GM23338 (cell line): ENCODE measurements around the gene DNAJB2. TPM values are rescaled to one million over a fixed set of nuclear protein-coding genes. Genes with fewer than 3 reads are reported as not detected.
"Not testable (repeated sequence)": the region's sequence is repeated elsewhere in the genome, so short reads cannot be mapped to it uniquely, and the experiment has no call there.

Experiments used
- ATAC-seq: fragments of 200-7000 bp; cut with Tn5 transposase; 3 replicates; pipeline ENCODE4 v1.9.1; 2020
- DNase-seq: peaks from one replicate; pipeline ENCODE4 v3.0.0-alpha.2; 2015; ENCODE audit warnings: low spot score
- H2AFZ ChIP-seq: fragments of 200-600 bp; sonication (generic); 2 replicates; pipeline ENCODE4 v1.8.0; 2016; ENCODE audit warnings: antibody characterized with exemption, mild to moderate bottlenecking, moderate library complexity
- H3F3A ChIP-seq: fragments of 200-600 bp; sonication (generic); replicated peaks from 2 replicates; pipeline ENCODE4 v1.8.0; 2017; ENCODE audit warnings: antibody characterized with exemption, mixed run types, low read depth
- H3K27ac ChIP-seq: fragments of 200-600 bp; sonication (generic); 2 replicates; pipeline ENCODE4 v1.6.1; 2016; ENCODE audit warnings: low read depth
- H3K27me3 ChIP-seq: fragments of 200-600 bp; sonication (generic); 2 replicates; pipeline ENCODE4 v1.8.0; 2016; ENCODE audit warnings: mild to moderate bottlenecking, mixed run types, moderate library complexity; ENCODE audit not compliant: insufficient read depth
- H3K36me3 ChIP-seq: fragments of 200-600 bp; sonication (generic); 2 replicates; pipeline ENCODE4 v1.8.0; 2016; ENCODE audit warnings: mild to moderate bottlenecking; ENCODE audit not compliant: insufficient read depth
- H3K4me1 ChIP-seq: fragments of 200-600 bp; sonication (generic); 2 replicates; pipeline ENCODE4 v1.8.0; 2016; ENCODE audit warnings: mild to moderate bottlenecking, moderate library complexity; ENCODE audit not compliant: insufficient read depth
- H3K4me2 ChIP-seq: fragments of 200-600 bp; sonication (generic); 2 replicates; pipeline ENCODE4 v1.7.1; 2017; ENCODE audit warnings: mixed run types
- H3K4me3 ChIP-seq: fragments of 200-600 bp; sonication (generic); 2 replicates; pipeline ENCODE4 v1.6.1; 2016; ENCODE audit warnings: mixed run types
- H3K79me2 ChIP-seq: fragments of 200-600 bp; sonication (generic); replicated peaks from 2 replicates; pipeline ENCODE4 v1.8.0; 2017; ENCODE audit warnings: mild to moderate bottlenecking; ENCODE audit not compliant: insufficient read depth
- H3K9me2 ChIP-seq: fragments of 200-600 bp; sonication (generic); 2 replicates; pipeline ENCODE4 v1.8.0; 2017; ENCODE audit not compliant: insufficient read depth
- H4K20me1 ChIP-seq: fragments of 200-600 bp; sonication (generic); replicated peaks from 2 replicates; pipeline ENCODE4 v1.8.0; 2017; ENCODE audit warnings: mild to moderate bottlenecking; ENCODE audit not compliant: insufficient read depth
- H3K27ac Mint-ChIP-seq: 2 replicates; pipeline ENCODE4 v1.8.0; 2020; ENCODE audit warnings: inconsistent platforms, mild to moderate bottlenecking, moderate library complexity, mixed read lengths
- H3K27me3 Mint-ChIP-seq: 3 replicates; pipeline ENCODE4 v1.8.0; 2022; ENCODE audit warnings: low read depth, mild to moderate bottlenecking, moderate library complexity, mixed read lengths, inconsistent platforms; ENCODE audit not compliant: insufficient read depth, poor library complexity
- H3K36me3 Mint-ChIP-seq: 3 replicates; pipeline ENCODE4 v1.8.0; 2021; ENCODE audit warnings: low read depth, mild to moderate bottlenecking, inconsistent platforms, moderate library complexity, mixed read lengths
- H3K4me1 Mint-ChIP-seq: 3 replicates; pipeline ENCODE4 v1.8.0; 2020; ENCODE audit warnings: mild to moderate bottlenecking, inconsistent platforms, mixed read lengths
- H3K4me3 Mint-ChIP-seq: 3 replicates; pipeline ENCODE4 v1.8.0; 2021; ENCODE audit warnings: moderate library complexity, mild to moderate bottlenecking, inconsistent platforms, mixed read lengths
- H3K9me3 Mint-ChIP-seq: 3 replicates; pipeline ENCODE4 v1.8.0; 2020; ENCODE audit warnings: moderate library complexity, mild to moderate bottlenecking, inconsistent platforms, mixed read lengths
- CREB1 ChIP-seq: fragments of 250-450 bp; sonication (Bioruptor Pico); IDR thresholded peaks from 2 replicates; pipeline ENCODE4 v1.5.0; 2020; ENCODE audit warnings: low read depth, mild to moderate bottlenecking, moderate library complexity
- JUNB ChIP-seq: IDR thresholded peaks from one replicate; pipeline ENCODE4 v1.6.1; 2016; ENCODE audit warnings: antibody characterized with exemption; ENCODE audit not compliant: unreplicated experiment
- NANOG ChIP-seq: IDR thresholded peaks from 2 replicates; pipeline ENCODE4 v1.6.1; 2016; ENCODE audit warnings: antibody characterized with exemption, borderline replicate concordance
- STAT1 ChIP-seq: IDR thresholded peaks from one replicate; pipeline ENCODE4 v1.6.1; 2016; ENCODE audit warnings: antibody characterized with exemption; ENCODE audit not compliant: unreplicated experiment
- ZNF114 ChIP-seq: fragments of 250-450 bp; sonication (Bioruptor Pico); IDR thresholded peaks from 2 replicates; pipeline ENCODE4 v1.5.0; 2020; ENCODE audit warnings: mild to moderate bottlenecking, moderate library complexity
- ZNF331 ChIP-seq: fragments of 250-450 bp; sonication (Bioruptor Pico); IDR thresholded peaks from 2 replicates; pipeline ENCODE4 v1.5.0; 2020; ENCODE audit warnings: low read depth, mild to moderate bottlenecking, moderate library complexity
- polyA plus RNA-seq: library from polyadenylated mRNA; unstranded; fragments of >200 nt; fragmentation: Nextera tagmentation; extraction: Ambion mirVana; gene quantifications from 2 replicates; pipeline ENCODE4 v1.2.1, GENCODE V29; 2016
- total RNA-seq: library from RNA; depleted of rRNA; stranded (reverse); fragments of >200 nt; shearing (Covaris generic); gene quantifications from 2 replicates; pipeline ENCODE4 v1.2.3, GENCODE V29; 2014
- TF ChIP-seq, protein P1 (sequence below): IDR thresholded peaks from one replicate; pipeline ENCODE4 v1.6.1; 2018; ENCODE audit warnings: antibody characterized with exemption; ENCODE audit not compliant: unreplicated experiment
- TF ChIP-seq, protein P2 (sequence below): IDR thresholded peaks from 2 replicates; pipeline ENCODE4 v1.6.1; 2016; ENCODE audit warnings: antibody characterized with exemption
- TF ChIP-seq, protein P3 (sequence below), 2 experiments: fragments of 200-600 bp in 1 of 2; sonication (generic) in 1 of 2; conservative IDR thresholded peaks; 2 replicates each; pipeline versions ENCODE4 v1.5.1 to v1.6.1; 2016 to 2017; ENCODE audit warnings: antibody characterized with exemption in 2 of 2, low read depth in 2 of 2, mild to moderate bottlenecking in 2 of 2, moderate library complexity in 1 of 2

DNAJB2 gene
- total and polyA plus RNA-seq, 2 experiments from 2014 or later, result 6.4 to 25.9 TPM

DNA sequence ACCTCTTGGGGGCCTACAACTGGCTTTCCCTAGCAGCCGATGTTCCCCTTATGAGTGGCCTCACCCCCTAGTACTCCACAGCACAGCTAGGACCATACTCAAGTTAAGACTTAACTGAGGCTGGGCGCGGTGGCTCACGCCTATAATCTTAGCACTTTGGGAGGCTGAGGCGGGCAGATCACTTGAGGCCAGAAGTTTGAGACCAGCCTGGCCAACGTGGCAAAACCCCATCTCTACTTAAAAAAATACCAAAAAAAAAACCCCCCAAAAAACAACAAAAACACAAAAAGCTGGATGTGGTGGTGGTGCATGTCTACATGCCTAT lies 7.9 kb downstream of the DNAJB2 start:
- not testable (repeated sequence) for H3K27ac ChIP-seq, H3K79me2 ChIP-seq, H3K27me3 Mint-ChIP-seq, H3K36me3 ChIP-seq, H3K4me3 ChIP-seq, H3K4me1 ChIP-seq, H3K4me3 Mint-ChIP-seq, H3K9me3 Mint-ChIP-seq, H3K4me2 ChIP-seq, DNase-seq, H3K27ac Mint-ChIP-seq, H2AFZ ChIP-seq, H3K27me3 ChIP-seq, H4K20me1 ChIP-seq, H3K36me3 Mint-ChIP-seq, H3F3A ChIP-seq, H3K9me2 ChIP-seq
- ATAC-seq, result peak; percentile 7; the same call in 2 of the 3 replicates
- peaks cover 12% of the 10 kb centered on the region for H3K4me1 Mint-ChIP-seq

DNA sequence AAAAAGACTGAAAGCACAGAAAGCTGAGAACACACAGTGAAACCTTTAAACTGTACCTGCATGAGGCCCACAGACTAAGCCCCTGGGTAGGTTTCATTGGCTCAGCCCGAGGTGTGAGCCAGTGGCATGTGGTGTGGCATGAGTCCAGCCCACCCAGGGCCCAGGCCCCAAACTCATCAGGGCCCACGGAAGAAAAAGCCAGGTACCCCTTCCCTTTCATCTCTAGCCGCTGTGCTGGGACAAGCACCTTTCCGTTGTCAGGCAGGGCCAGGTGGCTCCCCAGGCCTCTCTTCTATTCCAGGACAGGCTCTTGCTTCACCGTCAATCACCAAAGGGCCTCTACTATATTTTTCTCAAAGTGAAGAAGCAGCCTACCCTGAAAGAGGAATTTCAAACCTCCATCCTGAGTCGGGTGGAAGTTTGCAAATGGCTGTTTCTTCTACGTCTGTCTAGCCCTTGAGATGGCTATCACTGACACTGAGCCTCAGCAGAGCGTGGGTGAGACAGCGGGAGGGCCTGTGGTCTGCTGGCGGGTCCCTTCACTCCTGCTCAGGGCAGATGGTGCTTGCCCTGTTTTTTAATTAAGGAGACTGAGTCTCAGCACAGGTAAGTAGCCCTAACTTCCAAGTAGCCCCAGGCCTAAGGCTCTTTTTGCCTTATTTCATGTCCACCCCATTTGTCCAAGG lies 8.6 kb downstream of the DNAJB2 start:
- peaks cover 4% of the 10 kb centered on the region; the same call in 1 of the 2 replicates for H3K4me1 ChIP-seq
- no peak overlapping the region for H2AFZ ChIP-seq
- no peak overlapping the region for H3K27ac ChIP-seq
- no peak overlapping the region for H3K27ac Mint-ChIP-seq
- H3K36me3 ChIP-seq, result no peaks in the 10 kb centered on the region
- no peaks in the 10 kb centered on the region for H3K79me2 ChIP-seq
- peaks cover 12% of the 10 kb centered on the region for H3K4me1 Mint-ChIP-seq
- H3K27me3 ChIP-seq, result no peaks in the 10 kb centered on the region
- no peaks in the 10 kb centered on the region; the same call in 1 of the 2 replicates for H4K20me1 ChIP-seq
- H3K4me2 ChIP-seq, result no peak overlapping the region
- H3K27me3 Mint-ChIP-seq, result peaks cover 8% of the 10 kb centered on the region
- H3F3A ChIP-seq, result no peaks in the 10 kb centered on the region
- DNase-seq (no peak), ATAC-seq (no peak)
- no peak for TF ChIP-seq STAT1
- TF ChIP-seq NANOG, result no peak
- no peak for TF ChIP-seq JUNB
- TF ChIP-seq ZNF114 (CRISPR knock-in tag), result no peak
- TF ChIP-seq, protein P1, sequence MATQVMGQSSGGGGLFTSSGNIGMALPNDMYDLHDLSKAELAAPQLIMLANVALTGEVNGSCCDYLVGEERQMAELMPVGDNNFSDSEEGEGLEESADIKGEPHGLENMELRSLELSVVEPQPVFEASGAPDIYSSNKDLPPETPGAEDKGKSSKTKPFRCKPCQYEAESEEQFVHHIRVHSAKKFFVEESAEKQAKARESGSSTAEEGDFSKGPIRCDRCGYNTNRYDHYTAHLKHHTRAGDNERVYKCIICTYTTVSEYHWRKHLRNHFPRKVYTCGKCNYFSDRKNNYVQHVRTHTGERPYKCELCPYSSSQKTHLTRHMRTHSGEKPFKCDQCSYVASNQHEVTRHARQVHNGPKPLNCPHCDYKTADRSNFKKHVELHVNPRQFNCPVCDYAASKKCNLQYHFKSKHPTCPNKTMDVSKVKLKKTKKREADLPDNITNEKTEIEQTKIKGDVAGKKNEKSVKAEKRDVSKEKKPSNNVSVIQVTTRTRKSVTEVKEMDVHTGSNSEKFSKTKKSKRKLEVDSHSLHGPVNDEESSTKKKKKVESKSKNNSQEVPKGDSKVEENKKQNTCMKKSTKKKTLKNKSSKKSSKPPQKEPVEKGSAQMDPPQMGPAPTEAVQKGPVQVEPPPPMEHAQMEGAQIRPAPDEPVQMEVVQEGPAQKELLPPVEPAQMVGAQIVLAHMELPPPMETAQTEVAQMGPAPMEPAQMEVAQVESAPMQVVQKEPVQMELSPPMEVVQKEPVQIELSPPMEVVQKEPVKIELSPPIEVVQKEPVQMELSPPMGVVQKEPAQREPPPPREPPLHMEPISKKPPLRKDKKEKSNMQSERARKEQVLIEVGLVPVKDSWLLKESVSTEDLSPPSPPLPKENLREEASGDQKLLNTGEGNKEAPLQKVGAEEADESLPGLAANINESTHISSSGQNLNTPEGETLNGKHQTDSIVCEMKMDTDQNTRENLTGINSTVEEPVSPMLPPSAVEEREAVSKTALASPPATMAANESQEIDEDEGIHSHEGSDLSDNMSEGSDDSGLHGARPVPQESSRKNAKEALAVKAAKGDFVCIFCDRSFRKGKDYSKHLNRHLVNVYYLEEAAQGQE, result no peak
- H3K9me2 ChIP-seq, result no peaks in the 10 kb centered on the region
- H3K4me3 Mint-ChIP-seq, result no peak overlapping the region
- H3K36me3 Mint-ChIP-seq, result peaks cover 4% of the 10 kb centered on the region; the same call in 2 of the 3 replicates
- H3K9me3 Mint-ChIP-seq, result no peaks in the 10 kb centered on the region; the same call in 2 of the 3 replicates
- H3K4me3 ChIP-seq, result no peak overlapping the region

DNA sequence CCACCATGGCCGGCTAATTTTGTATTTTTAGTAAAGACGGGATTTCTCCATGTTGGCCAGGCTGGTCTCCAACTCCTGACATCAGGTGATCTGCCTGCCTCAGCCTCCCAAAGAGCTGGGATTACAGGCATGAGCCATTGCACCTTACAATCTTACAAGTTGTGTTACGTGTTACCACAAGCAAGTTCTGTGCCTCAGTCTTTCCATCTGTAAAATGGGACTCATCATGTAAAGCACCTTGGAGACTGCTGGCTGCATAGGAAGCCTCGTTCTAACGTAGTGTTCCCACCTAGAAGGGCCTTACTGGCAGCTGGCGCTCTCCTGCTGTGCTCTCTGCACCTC lies 10.0 kb downstream of the DNAJB2 start:
- Histone ChIP-seq H3F3A (no peaks in the 10 kb centered on the region), H4K20me1 (no peaks in the 10 kb centered on the region; the same call in 1 of the 2 replicates), H3K4me2 (no peak overlapping the region), H3K79me2 (no peaks in the 10 kb centered on the region), H3K9me2 (no peaks in the 10 kb centered on the region), H3K36me3 (no peaks in the 10 kb centered on the region), H3K27me3 (peaks cover 7% of the 10 kb centered on the region; the same call in 1 of the 2 replicates), H3K4me3 (no peak overlapping the region), H3K4me1 (peaks cover 7% of the 10 kb centered on the region; the same call in 1 of the 2 replicates), H3K27ac (no peak overlapping the region), H2AFZ (no peak overlapping the region)
- Mint-ChIP-seq H3K4me1 (peaks cover 12% of the 10 kb centered on the region), H3K27me3 (peaks cover 11% of the 10 kb centered on the region), H3K9me3 (no peaks in the 10 kb centered on the region; the same call in 2 of the 3 replicates), H3K36me3 (no peaks in the 10 kb centered on the region), H3K4me3 (no peak overlapping the region), H3K27ac (no peak overlapping the region)
- ATAC-seq (no peak), DNase-seq (no peak)
- no peak for TF ChIP-seq STAT1
- TF ChIP-seq ZNF331 (CRISPR knock-in tag), result no peak
- TF ChIP-seq ZNF114 (CRISPR knock-in tag), result no peak
- TF ChIP-seq, protein P2, sequence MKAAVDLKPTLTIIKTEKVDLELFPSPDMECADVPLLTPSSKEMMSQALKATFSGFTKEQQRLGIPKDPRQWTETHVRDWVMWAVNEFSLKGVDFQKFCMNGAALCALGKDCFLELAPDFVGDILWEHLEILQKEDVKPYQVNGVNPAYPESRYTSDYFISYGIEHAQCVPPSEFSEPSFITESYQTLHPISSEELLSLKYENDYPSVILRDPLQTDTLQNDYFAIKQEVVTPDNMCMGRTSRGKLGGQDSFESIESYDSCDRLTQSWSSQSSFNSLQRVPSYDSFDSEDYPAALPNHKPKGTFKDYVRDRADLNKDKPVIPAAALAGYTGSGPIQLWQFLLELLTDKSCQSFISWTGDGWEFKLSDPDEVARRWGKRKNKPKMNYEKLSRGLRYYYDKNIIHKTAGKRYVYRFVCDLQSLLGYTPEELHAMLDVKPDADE, result no peak
- TF ChIP-seq, protein P3, sequence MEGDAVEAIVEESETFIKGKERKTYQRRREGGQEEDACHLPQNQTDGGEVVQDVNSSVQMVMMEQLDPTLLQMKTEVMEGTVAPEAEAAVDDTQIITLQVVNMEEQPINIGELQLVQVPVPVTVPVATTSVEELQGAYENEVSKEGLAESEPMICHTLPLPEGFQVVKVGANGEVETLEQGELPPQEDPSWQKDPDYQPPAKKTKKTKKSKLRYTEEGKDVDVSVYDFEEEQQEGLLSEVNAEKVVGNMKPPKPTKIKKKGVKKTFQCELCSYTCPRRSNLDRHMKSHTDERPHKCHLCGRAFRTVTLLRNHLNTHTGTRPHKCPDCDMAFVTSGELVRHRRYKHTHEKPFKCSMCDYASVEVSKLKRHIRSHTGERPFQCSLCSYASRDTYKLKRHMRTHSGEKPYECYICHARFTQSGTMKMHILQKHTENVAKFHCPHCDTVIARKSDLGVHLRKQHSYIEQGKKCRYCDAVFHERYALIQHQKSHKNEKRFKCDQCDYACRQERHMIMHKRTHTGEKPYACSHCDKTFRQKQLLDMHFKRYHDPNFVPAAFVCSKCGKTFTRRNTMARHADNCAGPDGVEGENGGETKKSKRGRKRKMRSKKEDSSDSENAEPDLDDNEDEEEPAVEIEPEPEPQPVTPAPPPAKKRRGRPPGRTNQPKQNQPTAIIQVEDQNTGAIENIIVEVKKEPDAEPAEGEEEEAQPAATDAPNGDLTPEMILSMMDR (conservative IDR thresholded peaks at IDR 0.05; ENCODE audit: low read depth in 2 of 2), result no peak
- no peak for TF ChIP-seq CREB1 (CRISPR knock-in tag)
